Calu3 (cell line): Measurements from ENCODE around the gene POLR2M. TPM values are rescaled to one million over a fixed set of nuclear protein-coding genes. Genes with fewer than 3 reads are reported as not detected.

ENCODE experiments used
- BruUV-seq: library from RNA; stranded (reverse); fragments of 400-500 nt; replicated peaks from 2 replicates; lab custom pipeline; 2021; lab: Mats Ljungman, UMichigan
- CTCF ChIA-PET: fragments of 300-600 bp; sonication (Branson Sonifier 250); formaldehyde crosslinking; loops from one replicate; lab custom pipeline; 2022; ENCODE audit warnings: antibody characterized with exemption; lab: Charles Lee
- DNase-seq: peaks from one replicate; pipeline ENCODE4 v3.0.0; 2022
- H3K27ac Mint-ChIP-seq: one replicate; pipeline ENCODE4 v1.8.0; 2022; ENCODE audit warnings: mixed read lengths; ENCODE audit not compliant: unreplicated experiment
- H3K27me3 Mint-ChIP-seq: one replicate; pipeline ENCODE4 v1.8.0; 2022; ENCODE audit warnings: mixed read lengths; ENCODE audit not compliant: unreplicated experiment
- H3K36me3 Mint-ChIP-seq: one replicate; pipeline ENCODE4 v1.8.0; 2022; ENCODE audit warnings: mild to moderate bottlenecking, moderate library complexity, mixed read lengths; ENCODE audit not compliant: insufficient read depth, unreplicated experiment
- H3K4me1 Mint-ChIP-seq: one replicate; pipeline ENCODE4 v1.8.0; 2022; ENCODE audit warnings: mild to moderate bottlenecking, low read depth, mixed read lengths; ENCODE audit not compliant: unreplicated experiment
- H3K4me3 Mint-ChIP-seq: one replicate; pipeline ENCODE4 v1.8.0; 2022; ENCODE audit warnings: mild to moderate bottlenecking, low read depth, moderate library complexity, mixed read lengths; ENCODE audit not compliant: unreplicated experiment
- H3K9me3 Mint-ChIP-seq: one replicate; pipeline ENCODE4 v1.8.0; 2022; ENCODE audit warnings: low read depth, mixed read lengths; ENCODE audit not compliant: unreplicated experiment
- CTCF ChIP-seq: fragments of 200-600 bp; IDR thresholded peaks from one replicate; pipeline ENCODE4 v1.8.0; 2022; ENCODE audit warnings: antibody characterized with exemption; ENCODE audit not compliant: unreplicated experiment
- intact Hi-C: fragments of 100-400 bp; cut with micrococcal nuclease; formaldehyde crosslinking; loops from one replicate; pipeline ENCODE4 v1.10.0; 2022; ENCODE audit not compliant: unreplicated experiment
- total RNA-seq: library from RNA; stranded (reverse); gene quantifications from 2 replicates; pipeline ENCODE4 v1.2.3, GENCODE V29; 2022

Gene POLR2M
- total RNA-seq, 1 experiment from 2014 or later, result 102 TPM

DNA sequence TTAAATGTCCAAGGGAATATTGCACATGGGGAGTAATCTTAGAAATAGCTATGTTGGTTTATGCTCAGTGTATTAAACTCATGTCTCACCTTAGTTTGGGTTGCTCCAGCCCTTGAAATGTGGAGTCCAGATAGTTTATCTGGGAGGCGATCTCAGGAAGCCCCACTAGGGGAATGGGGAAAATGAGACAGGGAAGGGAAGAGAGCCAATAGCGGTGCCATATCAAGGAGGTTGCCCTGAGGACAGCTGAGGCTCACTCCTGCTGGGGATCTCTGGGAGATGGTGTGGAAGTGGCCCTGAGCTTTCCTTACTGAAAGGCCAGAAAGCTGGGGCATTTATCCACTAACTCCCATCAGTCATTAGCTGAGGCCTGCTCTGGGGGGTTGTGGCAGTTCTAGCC is 43.3 kb upstream of the POLR2M start:
- no peaks in the 10 kb centered on the region for H3K27me3 Mint-ChIP-seq
- no peak for TF ChIP-seq CTCF

GRCh38 chr15:57665194-57665593 is 41.3 kb upstream of the POLR2M start:
- CTCF ChIA-PET, result interaction anchor here (1.2 kb wide), 1 partner anchor 41 kb away, joined by 7 read pairs; the partner anchor contains the start of gene POLR2M
- intact Hi-C loops, result no loop called here
- Mint-ChIP-seq H3K4me3 (no peak overlapping the region), H3K9me3 (no peaks in the 10 kb centered on the region), H3K27me3 (no peaks in the 10 kb centered on the region), H3K27ac (no peak overlapping the region), H3K4me1 (peaks cover 67% of the 10 kb centered on the region), H3K36me3 (no peaks in the 10 kb centered on the region)
- BruUV-seq, result no TSS peak
- TF ChIP-seq CTCF, result no peak
- DNase-seq, result no peak

More for the DNA sequence above, 43.3 kb upstream of the POLR2M start:
- intact Hi-C loops, result loop anchor here (5.0 kb wide), 1 partner anchor 404 kb away; the partner anchor contains the start of gene ALDH1A2
- H3K36me3 Mint-ChIP-seq, result no peaks in the 10 kb centered on the region
- H3K9me3 Mint-ChIP-seq, result no peaks in the 10 kb centered on the region
- peaks cover 55% of the 10 kb centered on the region for H3K4me1 Mint-ChIP-seq
- no TSS peak for BruUV-seq
- no peak overlapping the region for H3K27ac Mint-ChIP-seq
- no peak overlapping the region for H3K4me3 Mint-ChIP-seq
- CTCF ChIA-PET, result interaction anchor here (0.6 to 2.8 kb wide), 8 partner anchors 13 to 1440 kb away, joined by 3 to 14 read pairs (median 4); partner anchors contain the start of gene POLR2M
- no peak for DNase-seq

GRCh38 chr15:57665939-57666338 is 40.6 kb upstream of the POLR2M start:
- Mint-ChIP-seq H3K4me3 (no peak overlapping the region), H3K4me1 (peaks cover 67% of the 10 kb centered on the region), H3K36me3 (no peaks in the 10 kb centered on the region), H3K27me3 (no peaks in the 10 kb centered on the region), H3K9me3 (no peaks in the 10 kb centered on the region), H3K27ac (no peak overlapping the region)
- no peak for DNase-seq
- TF ChIP-seq CTCF, result no peak
- CTCF ChIA-PET, result interaction anchor here (1.2 kb wide), 1 partner anchor 41 kb away, joined by 7 read pairs; the partner anchor contains the start of gene POLR2M
- intact Hi-C loops, result loop anchor here (2.0 kb wide), 1 partner anchor 25 kb away; no protein-coding TSS in a partner anchor
- no TSS peak for BruUV-seq

- Mint-ChIP-seq H3K4me1 (peaks cover 66% of the 10 kb centered on the region), H3K4me3 (peak overlapping the region; percentile 47), H3K27me3 (no peaks in the 10 kb centered on the region), H3K36me3 (no peaks in the 10 kb centered on the region), H3K27ac (peak overlapping the region; percentile 1), H3K9me3 (no peaks in the 10 kb centered on the region)
- no peak for TF ChIP-seq CTCF
- peak; percentile 55 for DNase-seq
- intact Hi-C loops, result loop anchor here (1.0 to 2.0 kb wide), 3 partner anchors 27 to 194 kb away; no protein-coding TSS in a partner anchor
- CTCF ChIA-PET, result interaction anchor here (0.7 to 3.9 kb wide), 3 partner anchors 40 to 751 kb away, joined by 3 to 14 read pairs (median 4); partner anchors contain the start of gene POLR2M
- no TSS peak for BruUV-seq
Observed at GRCh38 chr15:57667171-57667849, 39.2 kb upstream of the POLR2M start.
